Measurements from ENCODE around the gene MAL.

The MAL gene

GRCh38 chr2:95050385-95051300 is 25.1 kb downstream of the MAL start:
- no peak for DNase-seq

- DNase-seq: no peak
Measured at GRCh38 chr2:95051626-95052025, 26.1 kb downstream of the MAL start.

- peak; percentile 54 for DNase-seq
Measured at GRCh38 chr2:95052307-95052706, 26.8 kb downstream of the MAL start.

- no peak for DNase-seq
Measured at GRCh38 chr2:95052804-95053479, 27.4 kb downstream of the MAL start.

DNA sequence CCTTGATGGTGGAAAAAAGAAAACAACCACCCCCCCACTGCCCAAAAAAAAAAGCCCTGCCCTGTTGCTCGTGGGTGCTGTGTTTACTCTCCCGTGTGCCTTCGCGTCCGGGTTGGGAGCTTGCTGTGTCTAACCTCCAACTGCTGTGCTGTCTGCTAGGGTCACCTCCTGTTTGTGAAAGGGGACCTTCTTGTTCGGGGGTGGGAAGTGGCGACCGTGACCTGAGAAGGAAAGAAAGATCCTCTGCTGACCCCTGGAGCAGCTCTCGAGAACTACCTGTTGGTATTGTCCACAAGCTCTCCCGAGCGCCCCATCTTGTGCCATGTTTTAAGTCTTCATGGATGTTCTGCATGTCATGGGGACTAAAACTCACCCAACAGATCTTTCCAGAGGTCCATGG is 28.0 kb downstream of the MAL start:
- DNase-seq: no peak

- no peak for DNase-seq
Measured at GRCh38 chr2:95054016-95054415, 28.5 kb downstream of the MAL start.

GRCh38 chr2:95055262-95055661 is 29.8 kb downstream of the MAL start:
- no peak for DNase-seq

GRCh38 chr2:95056044-95056443 is 30.5 kb downstream of the MAL start:
- no peak for DNase-seq

- no peak for DNase-seq
Measured at GRCh38 chr2:95056461-95057459, 31.3 kb downstream of the MAL start.

DNA sequence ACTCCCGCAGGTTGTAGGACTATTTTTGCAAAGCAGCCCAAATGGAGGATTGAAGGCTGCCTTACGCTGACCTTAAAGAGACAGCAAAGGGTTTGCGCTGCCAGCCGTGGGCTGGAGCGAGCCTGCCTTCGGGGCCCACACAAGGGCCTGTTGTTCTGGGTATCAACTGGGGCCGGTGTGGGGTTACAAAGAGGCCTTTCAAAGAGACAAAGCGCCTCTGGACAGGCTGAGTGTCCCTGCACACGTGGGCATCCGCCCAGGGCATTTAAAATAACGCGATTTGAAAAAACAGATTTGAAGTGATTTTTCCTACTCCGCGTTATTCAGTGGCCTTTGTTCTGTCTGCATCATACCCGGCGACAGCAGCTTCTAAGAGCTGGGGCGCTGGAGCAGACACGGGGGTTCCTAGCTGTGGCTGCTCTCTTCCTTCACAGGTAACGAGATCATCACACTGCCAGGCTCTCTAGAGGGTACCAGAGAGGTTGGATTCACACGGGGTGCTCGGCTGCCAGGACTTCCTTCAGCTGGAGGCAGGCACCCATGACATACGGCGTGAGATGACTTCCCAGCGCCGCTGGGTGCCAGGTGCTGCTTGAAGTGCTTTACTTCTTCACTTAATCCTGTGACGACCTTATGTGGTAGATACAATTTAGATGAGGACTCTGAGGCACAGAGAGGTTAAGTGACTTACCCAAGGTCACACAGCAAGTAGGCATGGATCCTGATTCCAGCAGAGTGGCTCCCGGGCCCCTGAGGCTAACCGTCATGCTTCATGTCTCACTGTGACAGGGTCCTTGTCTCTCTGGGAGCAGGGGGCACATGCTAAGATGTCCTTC is 32.2 kb downstream of the MAL start:
- DNase-seq: no peak

- DNase-seq: no peak
Measured at GRCh38 chr2:95058466-95058988, 33.0 kb downstream of the MAL start.

GRCh38 chr2:95058989-95059641 is 33.6 kb downstream of the MAL start:
- DNase-seq: no peak

DNA sequence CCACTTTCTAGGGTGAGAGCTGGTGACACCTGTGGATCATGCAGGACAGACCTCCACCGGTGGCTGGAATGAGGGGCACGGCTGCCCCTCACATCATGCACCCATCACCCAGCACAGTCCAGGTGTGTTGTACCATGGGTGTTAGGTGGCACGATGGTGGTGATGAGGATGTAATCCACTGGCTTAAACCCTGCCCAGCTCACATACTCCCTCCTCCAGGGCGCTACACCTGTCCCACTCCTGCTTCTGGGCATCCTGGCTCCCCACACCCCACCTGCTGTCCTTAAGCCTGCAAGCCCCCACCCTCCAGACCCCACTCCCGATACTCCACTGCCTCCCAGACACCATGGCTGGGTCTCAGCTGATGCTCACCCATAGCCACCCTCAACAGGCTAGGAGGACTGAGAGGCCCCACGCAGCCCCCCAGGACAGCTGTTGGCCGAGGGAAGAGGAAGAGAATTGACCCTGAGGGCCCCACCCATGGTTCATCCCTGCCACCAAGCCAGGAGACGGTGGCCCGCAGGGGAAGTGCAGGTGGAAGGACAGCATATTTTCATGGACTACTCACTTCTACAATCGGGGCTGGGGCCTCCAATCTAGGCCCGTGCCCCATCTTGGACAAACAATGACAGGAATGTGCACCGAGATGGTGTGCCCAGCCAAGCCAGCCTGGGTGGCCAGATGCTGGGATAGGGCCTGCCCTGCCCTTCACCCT is 34.3 kb downstream of the MAL start:
- DNase-seq: no peak

DNA sequence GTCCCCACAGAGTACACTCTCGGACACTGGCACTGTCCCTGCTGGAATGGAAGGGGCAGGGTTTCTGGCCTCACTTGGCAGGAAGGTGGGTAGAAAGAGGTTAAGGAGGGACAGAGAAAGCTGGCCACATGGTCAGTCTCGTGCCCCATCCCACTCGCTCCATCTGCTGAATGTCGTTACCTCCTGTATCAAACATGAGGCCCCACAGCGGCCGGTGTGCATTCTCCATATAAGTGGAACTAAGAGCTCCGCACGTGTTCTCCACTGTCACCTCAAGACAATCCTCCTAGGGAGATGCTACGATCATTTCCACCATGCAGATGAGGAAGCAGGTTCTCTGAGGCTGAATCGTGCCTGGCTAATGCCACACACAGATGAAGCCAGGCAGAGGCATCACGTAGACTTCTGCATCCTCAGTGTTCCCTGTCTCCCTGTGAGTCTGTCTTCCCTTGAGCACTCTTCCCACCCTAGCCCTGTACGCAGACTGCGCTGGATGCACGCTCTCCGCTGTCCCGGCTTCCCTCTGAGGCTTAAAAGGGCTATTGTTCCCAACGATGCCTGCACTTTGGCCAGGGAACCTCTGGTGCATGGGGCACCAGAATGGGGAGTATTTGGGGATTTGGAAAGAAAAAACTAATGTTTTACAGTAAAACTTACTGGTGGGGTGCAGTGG is 35.1 kb downstream of the MAL start:
- no peak for DNase-seq

GRCh38 chr2:95061119-95061512 is 35.6 kb downstream of the MAL start:
- no peak for DNase-seq

GRCh38 chr2:95061601-95062183 is 36.2 kb downstream of the MAL start:
- no peak for DNase-seq

DNA sequence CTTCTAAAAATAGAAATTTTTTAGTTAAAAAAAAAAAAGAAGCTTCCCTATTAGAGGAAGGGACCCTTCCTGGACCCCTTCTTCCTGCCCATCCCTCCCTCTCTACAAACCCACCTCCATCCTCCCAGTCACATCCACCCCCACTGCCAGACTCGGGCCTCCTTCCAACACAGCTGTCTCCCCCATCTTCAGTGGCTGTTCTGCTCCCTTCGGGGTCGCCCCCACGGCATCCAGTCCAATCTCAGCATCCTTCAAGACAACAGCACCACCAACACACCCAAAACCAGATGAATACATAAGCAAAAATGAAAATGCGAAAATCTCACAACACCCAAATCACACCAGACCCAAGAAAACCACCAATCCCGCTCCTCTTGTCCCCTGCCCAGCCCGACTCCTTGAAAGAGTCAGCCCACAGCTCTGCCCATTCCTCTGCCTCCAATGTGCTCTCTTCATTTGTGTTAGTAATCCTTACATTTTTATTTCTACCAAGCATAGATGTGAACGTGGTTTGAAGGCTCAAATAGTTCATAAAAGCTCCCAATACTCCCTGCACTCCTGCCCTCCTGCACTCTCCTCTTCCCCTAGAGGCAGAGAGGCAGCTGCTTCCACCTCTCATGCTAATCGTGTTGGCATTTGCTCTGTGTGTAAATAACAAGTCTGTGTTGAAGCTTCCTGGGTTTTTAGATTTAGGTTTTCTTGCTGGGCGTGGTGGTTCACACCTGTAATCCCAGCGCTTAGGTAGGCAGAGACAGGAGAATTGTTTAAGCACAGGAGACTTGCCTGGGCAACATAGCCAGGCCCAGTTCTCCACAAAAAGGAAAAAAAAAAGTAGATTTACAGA is 37.0 kb downstream of the MAL start:
- DNase-seq: peak; percentile 71

DNA sequence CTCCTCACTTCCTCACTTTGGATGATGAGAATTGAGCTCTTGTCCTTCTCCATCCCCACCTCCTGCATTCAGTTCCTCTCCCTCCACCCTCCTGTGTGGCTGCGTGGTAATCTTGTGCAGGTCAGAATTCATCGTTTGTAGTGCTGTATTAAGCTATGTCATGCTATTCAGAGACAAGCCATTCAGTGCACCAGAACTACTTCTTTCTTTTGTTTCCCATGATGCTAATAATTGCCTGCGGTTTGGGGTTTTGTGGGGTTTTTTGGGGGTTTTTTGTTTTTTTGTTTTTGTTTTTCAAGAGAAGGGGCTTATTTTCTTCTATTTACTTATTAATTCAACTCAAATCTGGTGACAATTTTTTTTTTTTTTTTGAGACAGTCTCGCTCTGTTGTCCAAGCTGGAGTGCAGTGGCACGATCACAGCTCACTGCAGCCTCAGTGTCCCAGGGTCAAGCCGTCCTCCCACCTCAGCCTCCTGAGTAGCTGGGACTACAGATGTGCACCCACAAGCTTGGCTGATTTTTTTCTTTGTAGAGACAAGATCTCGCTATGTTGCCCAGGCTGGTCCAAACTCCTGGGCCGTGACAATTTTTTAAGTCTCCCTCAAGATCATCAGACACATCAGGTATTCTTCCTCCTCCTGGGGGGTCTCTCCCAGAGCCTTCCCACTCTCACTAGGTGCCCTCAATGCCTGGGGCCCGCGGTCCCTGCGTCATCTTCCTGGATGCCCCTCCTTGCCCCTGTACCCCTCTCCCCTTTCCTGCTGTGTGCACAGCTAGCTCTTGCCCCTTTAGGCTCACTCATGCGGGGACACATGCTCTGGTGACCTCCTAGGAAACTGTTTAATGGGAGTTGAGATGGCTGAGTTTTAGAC is 37.8 kb downstream of the MAL start:
- no peak for DNase-seq
